NCI-H446 (cell line): ENCODE measurements around the gene SOST.

ENCODE experiments used
- DNase-seq, 2 experiments: peaks; one replicate each; lab custom pipeline; 2025; lab: John Stamatoyannopoulos, UW

SOST gene

DNA sequence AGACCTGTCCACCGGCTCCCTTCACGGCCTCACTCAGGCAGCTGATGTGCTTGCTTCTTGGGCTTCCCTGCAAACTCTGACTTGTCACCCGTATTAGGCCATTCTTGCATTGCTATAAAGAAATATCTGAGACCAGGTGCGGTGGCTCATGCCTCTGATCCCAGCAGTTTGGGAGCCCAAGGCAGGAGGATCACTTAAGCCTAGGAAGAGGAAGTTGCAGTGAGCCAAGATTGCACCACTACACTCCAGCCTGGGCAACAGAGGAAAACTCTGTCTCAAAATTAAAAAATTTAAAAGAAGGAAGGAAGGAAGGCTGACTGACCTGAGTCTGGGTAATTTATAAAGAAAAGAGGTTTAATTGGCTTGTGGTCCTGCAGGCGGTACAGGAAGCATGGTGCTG lies 17.0 kb downstream of the SOST start:
- no peak for DNase-seq

DNA sequence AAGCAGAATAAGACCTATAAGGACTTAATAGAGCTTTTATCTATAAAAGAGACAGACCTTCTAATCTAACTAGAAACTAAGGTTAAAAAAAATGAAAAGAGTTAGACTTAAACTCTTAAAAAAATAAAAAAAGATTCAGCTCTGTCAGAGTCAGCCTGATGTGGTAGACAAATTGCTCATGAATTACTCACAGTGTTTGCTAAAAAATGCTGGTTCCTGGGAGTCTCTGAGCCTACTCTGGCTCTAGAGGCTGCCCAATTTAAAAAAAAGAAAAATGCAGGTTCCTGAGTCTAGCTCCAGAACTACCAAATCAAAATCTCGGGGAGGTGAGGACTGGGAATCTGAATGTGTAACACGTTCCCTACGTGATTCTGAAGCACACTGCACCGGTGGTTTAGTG lies 18.1 kb downstream of the SOST start:
- no peak for DNase-seq

DNA sequence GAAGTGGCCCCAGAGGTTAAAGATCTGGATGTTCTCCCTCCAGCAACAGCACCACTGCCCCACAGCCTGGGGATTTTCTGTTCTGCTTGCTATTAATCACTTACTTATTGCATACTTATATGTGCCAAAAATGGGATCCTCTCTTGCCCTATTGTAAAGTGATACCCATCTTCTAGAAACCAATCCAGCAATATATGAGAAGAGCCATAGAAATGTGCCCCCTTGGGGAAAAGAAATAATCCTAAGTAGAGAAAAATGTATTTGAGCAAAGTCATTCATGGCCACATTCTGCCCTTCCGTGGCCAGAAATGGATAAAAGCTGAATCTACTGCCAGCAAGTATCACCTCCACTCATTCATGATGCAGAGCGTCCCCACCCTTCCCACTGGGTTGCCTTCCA lies 20.9 kb downstream of the SOST start:
- DNase-seq, result no peak

DNA sequence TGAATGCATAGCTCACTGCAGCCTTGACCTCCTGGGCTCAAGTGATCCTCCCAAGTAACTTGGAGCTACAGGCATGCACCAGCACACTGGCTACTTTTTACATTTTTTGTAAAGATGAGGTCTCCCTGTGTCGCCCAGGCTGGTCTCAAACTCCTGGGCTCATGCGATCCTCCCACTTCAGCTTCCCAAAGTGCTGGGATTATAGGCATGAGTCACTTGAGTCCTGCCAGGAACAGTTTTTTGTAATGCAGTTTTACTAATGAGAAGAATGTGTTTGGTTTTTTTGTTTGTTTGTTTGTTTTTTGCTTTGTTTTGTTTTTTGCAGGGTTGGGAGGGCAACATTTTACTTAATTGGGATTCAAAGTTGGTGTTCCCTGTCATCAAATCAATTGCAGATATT lies 22.2 kb downstream of the SOST start:
- no peak for DNase-seq

DNA sequence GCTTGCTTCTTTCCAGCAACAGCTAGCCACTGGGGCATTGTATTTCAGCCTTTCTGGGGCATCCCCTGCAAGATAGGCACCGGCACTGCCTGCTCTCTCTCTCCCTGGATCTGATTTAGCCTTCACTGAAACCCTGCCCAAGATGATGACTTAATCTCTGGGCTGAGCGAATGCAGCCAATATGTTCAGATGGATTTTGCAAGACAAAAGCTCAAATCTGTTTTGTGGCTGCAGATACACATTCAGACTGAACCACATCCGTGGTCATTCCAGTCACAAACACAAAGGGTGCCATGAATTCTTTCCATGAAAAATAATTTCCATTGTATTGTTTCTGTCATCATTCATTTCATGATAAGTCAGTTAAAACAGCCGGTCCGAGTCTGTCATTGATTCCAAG lies 24.2 kb downstream of the SOST start:
- DNase-seq, result no peak

DNA sequence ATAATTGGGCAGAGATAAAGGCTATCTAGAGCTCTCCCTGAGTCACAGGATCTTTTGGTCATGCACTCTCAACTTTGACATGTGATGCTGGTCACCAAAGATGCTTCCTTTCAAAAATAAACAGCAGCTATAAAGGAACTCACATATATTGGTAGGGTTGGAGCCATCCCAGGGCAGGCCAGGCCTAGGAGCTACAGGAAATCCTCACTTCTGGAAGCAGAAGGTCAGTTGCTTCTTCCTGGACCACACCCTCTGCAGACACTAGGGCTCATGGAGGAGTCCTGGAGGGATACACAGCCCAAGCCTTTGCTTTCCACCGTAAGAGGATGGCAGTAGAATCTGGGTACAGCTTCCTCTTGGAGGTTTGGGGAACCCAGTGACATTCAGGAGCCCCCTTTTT lies 24.6 kb downstream of the SOST start:
- DNase-seq, result no peak

DNA sequence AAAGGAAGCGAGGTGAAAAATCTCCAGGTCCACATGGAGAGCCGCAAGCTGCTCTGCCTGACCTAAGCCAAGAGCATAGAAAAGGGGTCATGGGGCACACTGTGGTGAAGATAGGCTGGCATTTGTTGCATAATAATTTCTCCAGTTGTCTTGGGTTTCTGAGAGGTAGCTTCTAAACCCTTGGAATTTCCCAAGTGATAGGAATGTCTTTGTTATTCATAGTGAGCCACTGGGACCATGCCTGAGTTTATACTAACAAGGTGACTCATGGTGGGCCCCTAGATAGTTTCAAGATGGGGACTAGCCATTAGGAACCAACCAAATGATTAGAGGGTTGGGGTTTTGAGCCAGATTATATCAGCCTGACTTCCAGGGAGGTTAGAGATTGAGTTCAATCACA lies 25.6 kb downstream of the SOST start:
- DNase-seq, result no peak

DNA sequence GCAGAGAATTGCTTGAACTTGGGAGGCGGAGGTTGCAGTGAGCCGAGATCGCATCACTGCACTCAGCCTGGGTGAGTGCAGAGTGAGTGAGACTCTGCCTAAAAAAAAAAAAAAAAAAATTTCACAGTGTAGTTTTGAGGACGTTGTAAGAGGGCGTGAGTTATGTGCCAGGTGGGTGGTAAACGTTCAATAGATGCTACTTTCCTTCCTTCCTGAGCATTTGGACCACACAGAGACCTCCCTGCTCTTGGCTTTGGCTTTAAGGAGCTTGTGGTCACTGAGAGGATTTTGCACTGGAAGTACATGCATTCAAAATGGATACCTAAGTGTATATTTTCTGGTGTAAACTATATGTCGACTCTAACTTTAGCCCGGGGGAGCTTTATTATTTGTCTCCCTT lies 30.5 kb downstream of the SOST start:
- DNase-seq, result no peak

DNA sequence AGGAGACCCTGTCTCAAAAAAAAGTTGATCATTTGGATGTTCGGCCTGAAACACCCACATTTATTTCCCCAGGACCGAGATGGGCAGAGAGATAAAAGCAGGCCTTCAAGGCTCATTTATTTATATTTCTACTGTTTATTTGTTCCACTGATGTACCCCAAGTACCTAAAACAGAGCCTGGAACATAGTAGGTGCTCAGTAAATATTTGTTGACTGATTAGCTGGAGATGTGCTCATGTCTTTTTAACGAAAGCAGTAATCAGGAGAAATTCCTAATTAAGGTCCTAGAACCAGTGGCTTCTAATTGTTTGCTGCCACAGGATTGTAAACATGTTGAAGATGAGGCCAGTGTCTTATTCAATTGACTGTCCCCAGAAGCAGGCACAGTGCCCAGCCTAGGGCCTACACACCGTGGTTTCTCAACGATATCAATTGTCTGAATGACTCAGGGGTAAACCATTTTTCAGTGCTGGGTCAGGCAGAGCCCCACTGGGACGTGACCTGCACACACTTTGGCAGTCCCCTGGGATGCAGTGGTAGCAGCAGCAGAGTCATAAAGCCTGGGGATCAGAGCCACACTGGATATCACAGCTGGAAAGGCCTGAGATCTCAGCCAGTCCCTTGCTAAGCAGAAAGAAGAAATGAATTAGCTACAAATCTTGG lies 34.8 kb downstream of the SOST start:
- DNase-seq, result no peak

DNA sequence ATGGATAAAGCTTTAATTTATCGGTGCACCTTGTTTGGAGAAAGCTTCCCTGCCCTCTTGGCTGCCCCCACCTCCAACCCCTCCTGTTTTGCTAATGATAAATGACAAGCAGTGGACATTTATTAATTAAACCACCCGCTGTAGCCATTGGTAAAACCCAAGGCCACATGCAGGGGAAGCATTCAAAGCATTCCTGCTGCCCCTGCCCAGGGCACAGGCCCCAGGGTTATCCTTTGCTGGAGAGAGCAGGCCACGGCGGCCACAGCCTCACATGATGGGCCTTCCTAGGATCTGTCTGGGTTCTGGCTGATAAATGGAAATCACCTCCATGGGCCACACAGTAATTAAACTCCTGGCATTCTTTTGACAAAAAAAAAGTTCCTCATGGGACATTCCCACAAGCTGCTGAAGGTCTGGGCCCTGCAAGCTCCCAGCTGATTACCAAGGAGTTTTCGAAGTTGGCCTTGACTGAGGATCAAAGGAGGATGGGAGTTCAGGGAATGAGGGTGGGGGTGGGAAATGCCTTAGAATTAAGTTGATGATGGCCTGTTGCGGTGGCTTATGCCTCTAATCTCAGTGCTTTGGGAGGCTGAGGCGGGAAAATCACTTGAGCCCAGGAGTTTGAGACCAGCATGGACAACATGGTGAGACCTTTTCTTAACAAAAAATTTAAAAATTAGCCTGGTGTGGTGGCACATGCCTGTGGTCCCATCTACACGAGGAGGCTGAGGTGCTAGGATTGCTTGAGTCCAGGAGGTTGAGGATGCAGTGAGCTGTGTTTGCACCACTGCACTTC lies 35.5 kb downstream of the SOST start:
- DNase-seq, result no peak

DNA sequence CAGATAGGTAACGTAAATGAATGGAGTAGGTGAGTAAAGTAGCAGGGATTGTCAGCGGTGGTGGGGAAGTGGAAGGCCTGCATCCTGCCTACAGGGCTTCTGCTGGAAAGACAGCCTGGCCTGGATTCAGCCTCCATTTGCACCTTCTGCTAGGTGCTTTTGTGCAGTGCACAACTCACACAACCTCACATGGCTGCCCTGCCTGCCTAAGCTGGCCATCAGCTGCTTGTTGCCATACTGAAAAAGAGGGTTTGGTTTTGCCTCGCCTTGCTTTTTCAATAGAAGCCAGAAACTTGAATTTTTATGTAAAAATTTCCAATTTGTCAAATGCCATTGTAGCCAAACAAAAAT lies 36.3 kb downstream of the SOST start:
- DNase-seq, result no peak

DNA sequence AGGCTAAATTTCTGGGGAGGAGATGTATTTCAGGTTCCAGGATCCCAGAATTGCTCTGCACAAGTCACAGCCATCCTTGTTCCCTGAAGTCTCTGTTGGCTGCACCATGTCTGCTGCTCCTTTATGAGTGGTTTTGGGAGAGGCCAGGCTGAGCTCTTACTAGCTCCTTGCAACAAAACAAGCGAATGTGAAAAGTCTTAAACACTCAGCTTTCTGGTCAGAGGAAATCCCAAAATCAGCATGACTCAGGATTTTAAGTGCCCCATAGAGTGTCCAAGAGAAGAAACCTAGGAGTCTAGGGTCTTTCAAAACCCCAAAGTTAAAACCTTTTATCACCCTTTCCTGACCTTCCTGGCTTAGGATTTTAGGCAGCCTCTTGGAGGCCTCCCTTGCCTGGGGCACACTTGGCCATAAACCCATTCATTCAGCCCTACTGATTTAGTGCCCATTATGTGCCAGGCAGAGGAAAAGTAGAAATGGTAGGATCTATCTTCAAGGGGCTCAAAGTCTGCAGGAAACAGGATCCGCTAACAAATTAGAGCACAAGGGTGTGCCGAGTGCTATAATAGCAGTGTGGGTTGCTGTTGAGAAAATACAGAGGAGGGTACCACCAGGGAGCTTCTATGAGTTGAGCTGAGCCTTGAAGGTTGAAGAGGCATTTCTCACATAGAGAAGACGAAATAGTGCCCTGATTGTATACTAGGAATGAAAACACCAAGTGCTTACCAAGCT lies 36.9 kb downstream of the SOST start:
- no peak for DNase-seq

DNA sequence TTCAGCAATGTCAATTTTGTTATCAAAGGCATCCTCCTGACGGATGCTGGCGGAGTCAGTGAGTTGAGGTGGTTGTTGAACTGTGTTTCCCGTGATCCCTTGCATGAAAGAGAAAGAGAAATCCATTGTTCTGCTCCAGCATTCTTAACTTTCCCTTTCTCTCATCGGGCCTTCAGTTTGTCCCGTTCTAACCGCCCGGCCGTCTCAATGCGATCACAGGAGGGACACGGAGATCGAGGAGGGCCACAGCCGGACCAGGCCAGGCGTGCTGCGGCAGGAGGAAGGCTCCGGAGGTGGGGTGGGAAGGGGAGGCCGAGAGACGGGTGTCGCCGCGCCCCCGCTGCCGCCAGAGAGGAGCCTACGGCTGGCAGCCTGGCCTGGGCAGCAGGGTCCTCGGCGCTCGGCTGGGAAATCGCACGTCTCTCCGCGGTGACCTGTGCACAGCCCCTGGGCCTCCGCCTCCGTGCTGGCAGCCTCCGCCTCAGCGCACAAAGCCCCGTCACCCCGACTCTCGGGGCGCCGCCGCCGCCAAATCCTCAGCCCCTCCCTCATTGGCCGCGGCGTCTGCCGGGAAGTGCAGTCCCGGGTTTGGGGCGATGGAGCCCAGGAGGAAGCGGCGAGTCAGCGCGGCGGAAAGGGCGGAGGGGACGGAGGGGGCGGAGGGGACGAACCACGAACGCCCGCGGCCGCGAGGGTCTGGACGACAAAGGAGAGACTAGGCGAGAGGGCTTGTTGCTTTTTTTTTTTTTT lies 38.1 kb downstream of the SOST start:
- DNase-seq, result no peak

DNA sequence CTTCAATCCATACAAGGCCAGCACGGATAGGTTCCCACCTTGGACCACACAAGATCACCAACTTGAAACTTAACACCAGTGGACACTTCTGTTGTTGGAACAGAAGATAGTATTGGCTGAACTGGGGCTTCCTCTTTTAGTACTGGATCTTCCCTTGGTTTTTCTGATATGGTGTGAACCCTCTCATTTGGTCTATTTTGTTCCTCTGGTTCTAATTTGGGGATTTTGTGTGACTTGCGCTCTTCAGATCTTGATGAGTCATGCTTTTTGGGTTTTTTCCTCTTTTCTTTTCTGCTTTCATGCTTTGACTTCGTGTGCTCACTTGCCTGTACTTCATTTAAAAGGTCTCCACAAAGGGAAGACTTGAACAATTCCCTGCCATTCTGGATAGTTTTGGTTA lies 39.0 kb downstream of the SOST start:
- DNase-seq, result no peak

DNA sequence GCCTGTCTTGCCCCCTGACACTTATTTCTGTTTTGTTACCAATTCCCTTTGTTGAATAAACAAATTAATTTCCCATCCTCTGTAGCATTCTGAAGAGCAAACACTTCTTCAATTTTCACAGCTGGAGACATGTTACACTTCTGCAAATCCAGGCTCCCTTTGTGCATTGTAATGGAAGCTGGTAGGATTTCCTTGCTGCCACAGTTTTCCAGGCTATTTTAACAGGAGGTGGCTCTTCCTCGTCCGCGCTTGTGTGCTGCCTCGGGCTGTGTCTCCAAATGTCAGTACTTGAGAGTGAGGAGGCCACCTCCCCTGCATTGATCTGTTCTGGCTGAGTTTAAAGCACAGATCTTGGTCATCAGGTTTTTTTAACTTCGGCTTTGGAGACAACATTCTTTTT lies 40.0 kb downstream of the SOST start:
- no peak for DNase-seq

DNA sequence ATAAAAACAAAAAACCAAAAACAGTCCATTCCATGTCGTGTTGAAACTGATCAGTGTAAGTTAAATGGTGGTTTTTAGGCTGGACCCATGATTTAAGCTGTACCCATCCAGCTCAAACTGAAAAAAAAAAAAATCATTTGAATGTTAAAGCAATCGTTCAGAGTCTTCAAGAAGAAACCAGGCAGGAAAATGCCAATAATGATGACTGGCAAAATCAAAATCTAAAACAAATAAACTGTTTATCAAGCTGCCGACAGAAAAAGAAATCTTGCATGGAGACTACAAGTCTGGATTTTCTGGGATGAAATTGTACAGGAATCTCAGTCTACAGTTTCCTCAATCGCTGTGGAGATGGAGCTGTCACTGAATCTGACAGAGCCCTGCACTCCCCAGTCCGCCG lies 40.7 kb downstream of the SOST start:
- no peak for DNase-seq

DNA sequence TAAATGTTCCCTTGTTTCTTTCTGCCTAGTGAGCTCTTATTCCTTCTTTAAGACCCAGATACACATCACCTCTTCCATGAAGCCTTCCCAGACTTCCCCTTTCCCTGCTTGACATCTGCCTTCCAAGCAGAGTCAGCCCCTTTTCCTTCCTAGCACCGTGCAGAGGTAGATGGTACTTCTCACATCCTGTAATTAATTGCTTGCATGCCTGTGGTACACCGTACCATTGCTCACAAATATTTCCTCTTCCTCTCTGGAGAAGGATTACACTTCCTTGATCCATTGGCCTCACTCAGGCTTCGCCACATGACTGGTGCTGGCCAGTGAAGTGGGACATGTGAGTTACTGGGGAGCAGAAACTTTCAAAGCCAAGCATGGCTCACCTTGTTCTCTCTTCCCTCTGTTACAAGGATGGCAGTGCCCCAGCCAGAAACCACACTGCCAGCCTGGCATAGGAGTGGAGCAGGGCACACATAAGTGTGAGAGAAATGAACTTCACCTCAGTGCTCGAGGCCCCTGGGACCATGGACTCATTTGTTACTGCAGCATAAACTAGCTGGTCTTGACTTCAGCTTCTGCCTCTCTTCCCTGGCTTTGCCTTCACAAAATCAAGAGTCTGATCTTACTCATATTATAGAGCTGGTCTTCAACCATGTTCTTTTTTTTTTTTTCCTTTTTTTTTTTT lies 44.0 kb downstream of the SOST start:
- no peak for DNase-seq

DNA sequence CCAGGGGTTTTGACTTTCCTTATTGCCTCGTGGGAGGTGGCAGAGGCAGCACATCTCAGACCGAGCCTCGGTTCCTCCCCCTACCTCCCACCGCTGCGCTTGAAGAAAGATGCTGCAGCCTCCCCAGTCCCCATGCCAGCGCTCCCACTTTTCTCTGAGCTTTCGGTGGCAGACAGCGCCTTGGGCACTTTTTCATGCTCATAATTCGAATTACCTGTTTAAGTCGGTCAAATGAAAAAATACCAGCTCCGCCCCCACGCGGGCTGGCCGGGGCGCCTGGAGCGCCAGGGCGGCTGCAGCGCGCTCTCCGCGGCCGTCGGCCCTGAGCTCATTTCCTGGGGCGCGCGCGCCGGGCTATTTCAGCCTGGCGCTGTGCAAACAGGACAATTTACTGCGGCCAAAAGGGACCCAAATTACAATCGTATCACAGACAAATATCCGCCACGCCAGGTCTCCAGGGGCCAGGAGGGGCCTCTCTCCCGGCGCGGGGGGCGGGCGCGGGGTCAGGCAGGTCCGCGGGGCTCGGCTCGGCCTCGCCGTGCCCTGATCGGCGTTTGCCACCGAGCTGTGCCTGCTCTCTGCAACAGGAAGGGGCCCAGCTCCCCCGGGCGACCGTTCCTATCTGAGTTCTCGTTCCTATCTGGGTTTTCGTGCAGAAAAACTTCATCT lies 45.0 kb downstream of the SOST start:
- no peak for DNase-seq

DNA sequence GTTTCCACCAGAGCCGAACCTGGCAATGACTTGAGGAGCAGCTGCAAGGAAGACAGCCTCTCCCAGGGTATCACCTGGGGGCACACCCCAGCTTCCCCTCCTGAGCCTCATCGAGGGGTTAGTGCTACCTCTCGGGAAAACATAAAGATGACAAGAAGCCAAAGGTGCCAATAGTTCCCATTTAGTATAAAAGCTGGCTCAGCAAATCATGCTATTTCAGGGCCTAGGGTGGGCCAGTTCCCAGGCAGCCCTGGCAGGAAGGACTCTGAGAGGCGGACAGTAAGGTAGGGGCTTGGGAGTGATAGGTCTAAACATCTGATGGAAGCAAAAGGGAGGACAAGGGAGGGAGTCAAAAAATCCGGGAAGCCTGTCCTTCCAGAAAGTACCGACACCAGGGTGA lies 46.2 kb downstream of the SOST start:
- DNase-seq, result no peak

DNA sequence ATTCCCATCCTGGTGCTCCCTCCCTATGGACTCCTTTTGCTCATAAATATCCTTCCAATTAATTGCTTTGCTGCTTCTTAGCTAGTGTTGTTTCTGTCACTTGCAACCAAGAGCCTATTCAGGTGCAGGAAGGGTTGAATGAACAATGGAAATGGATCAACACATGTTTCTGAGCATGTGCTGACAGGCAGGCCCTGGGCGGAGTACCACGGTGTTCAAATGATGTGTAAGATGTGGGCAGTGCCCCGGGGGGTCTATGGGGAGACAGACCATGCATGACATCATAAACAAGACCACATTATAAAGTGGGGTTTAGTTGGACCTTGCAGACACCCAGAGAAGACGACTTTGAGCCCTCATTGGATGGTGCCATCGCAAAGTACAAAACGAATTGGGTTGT lies 48.5 kb downstream of the SOST start:
- no peak for DNase-seq

DNA sequence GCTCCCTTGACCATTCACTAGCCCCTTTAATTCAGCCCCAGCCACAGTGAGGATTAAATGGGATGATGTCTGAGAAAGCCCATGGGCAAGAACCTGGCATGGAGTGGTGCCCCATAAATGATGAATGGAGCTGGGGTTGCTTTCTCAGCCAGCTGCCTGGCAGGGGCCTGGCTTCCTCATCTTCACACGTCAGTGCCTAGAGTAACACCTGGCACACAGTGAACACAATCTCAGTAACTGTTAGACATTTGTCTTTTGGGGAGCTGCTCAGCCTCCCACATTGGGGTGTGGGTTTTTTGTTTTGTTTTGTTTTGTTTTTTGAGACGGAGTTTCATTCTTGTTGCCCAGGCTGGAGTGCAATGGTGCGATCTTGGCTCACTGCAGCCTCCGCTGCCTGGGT lies 49.4 kb downstream of the SOST start:
- no peak for DNase-seq

DNA sequence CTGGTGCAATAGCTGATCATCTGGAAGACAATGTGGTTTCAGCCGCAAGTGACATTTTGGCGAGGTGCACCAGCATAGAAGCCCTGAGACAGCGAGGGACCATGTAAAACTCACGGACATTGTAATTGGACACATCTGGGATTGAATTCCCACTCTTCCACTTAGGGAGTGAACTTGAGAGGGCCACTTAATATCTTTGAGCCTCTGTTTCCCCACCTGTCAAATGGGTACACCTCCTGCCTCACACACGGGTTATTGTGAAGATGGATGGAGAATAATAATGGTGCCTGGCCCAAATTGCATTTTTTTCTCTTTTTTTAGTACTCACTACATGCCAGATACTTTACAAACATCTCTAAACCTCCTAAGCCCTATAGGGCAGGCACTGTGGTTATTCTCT lies 51.4 kb downstream of the SOST start:
- no peak for DNase-seq
